A204.1 (cell line): ENCODE results near the gene CCDC12.

Source experiments
- FAIRE-seq: peaks from 2 replicates; lab custom pipeline; 2012; peaks lifted over from hg19 to GRCh38; lab: Jason Lieb, UNC

CCDC12 gene

GRCh38 chr3:46995901-46996562 is 19.5 kb upstream of the CCDC12 start:
- FAIRE-seq: no peak

- FAIRE-seq: no peak
Observed at GRCh38 chr3:46994801-46995731, 18.5 kb upstream of the CCDC12 start.

- no peak for FAIRE-seq
Observed at GRCh38 chr3:46993986-46994385, 17.4 kb upstream of the CCDC12 start.

GRCh38 chr3:46993292-46993691 is 16.7 kb upstream of the CCDC12 start:
- FAIRE-seq: no peak

- no peak for FAIRE-seq
Observed at GRCh38 chr3:46992231-46992630, 15.7 kb upstream of the CCDC12 start.

- no peak for FAIRE-seq
Observed at GRCh38 chr3:46991406-46992165, 15.0 kb upstream of the CCDC12 start.

- no peak for FAIRE-seq
Observed at GRCh38 chr3:46990573-46991374, 14.2 kb upstream of the CCDC12 start.

- FAIRE-seq: no peak
Observed at GRCh38 chr3:46989146-46989810, 12.7 kb upstream of the CCDC12 start.

- FAIRE-seq: no peak
Observed at GRCh38 chr3:46988616-46989015, 12.1 kb upstream of the CCDC12 start.

GRCh38 chr3:46987743-46988401 is 11.3 kb upstream of the CCDC12 start:
- no peak for FAIRE-seq

- FAIRE-seq: no peak
Observed at GRCh38 chr3:46987319-46987742, 10.8 kb upstream of the CCDC12 start.

- FAIRE-seq: no peak
Observed at GRCh38 chr3:46986782-46987310, 10.3 kb upstream of the CCDC12 start.

GRCh38 chr3:46986055-46986730 is 9.6 kb upstream of the CCDC12 start:
- no peak for FAIRE-seq

- no peak for FAIRE-seq
Observed at GRCh38 chr3:46985588-46985987, 9.0 kb upstream of the CCDC12 start.

- no peak for FAIRE-seq
Observed at GRCh38 chr3:46984591-46985459, 8.3 kb upstream of the CCDC12 start.

GRCh38 chr3:46982546-46982945 is 6.0 kb upstream of the CCDC12 start:
- FAIRE-seq: no peak

- FAIRE-seq: no peak
Observed at GRCh38 chr3:46981932-46982471, 5.5 kb upstream of the CCDC12 start.

- no peak for FAIRE-seq
Observed at GRCh38 chr3:46979958-46980497, 3.5 kb upstream of the CCDC12 start.
